ENCODE results near the gene WNT16. TPM values are rescaled to one million over a fixed set of nuclear protein-coding genes. Genes with fewer than 3 reads are reported as not detected.
"Not testable (repeated sequence)": the region's sequence is repeated elsewhere in the genome, so short reads cannot be mapped to it uniquely, and the experiment has no call there.

WNT16 gene
- total RNA-seq, 2 donors from 2014 or later = 0.57 to 0.93 TPM

DNA sequence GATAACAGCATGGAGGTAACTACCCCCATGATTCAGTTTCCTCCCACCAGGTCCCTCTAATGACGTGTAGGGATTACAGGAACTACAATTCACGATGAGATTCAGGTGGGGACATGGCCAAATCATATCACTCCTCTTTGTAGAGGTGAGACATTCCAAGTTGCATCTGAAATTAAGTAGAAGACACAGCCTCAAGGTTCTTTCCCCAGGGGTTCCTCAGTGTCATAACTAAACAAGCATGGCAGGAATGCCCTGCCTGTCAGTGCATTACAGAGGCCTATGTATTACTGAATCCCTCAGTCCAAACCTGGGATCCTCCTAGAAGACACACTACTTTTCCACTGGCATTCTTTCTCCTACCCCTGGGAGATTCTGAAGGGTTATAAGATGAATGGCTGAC is 42.6 kb upstream of the WNT16 start:
- no peak for DNase-seq
- Mint-ChIP-seq H3K27me3 (ENCODE audit: insufficient read depth) (no peaks in the 10 kb centered on the region), H3K36me3 (ENCODE audit: low read depth) (peaks cover 4% of the 10 kb centered on the region), H3K9me3 (peaks cover 36% of the 10 kb centered on the region), H3K4me1 (no peaks in the 10 kb centered on the region), H3K27ac (no peak overlapping the region), H3K4me3 (no peak overlapping the region)
- TF ChIP-seq, protein P1, sequence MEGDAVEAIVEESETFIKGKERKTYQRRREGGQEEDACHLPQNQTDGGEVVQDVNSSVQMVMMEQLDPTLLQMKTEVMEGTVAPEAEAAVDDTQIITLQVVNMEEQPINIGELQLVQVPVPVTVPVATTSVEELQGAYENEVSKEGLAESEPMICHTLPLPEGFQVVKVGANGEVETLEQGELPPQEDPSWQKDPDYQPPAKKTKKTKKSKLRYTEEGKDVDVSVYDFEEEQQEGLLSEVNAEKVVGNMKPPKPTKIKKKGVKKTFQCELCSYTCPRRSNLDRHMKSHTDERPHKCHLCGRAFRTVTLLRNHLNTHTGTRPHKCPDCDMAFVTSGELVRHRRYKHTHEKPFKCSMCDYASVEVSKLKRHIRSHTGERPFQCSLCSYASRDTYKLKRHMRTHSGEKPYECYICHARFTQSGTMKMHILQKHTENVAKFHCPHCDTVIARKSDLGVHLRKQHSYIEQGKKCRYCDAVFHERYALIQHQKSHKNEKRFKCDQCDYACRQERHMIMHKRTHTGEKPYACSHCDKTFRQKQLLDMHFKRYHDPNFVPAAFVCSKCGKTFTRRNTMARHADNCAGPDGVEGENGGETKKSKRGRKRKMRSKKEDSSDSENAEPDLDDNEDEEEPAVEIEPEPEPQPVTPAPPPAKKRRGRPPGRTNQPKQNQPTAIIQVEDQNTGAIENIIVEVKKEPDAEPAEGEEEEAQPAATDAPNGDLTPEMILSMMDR (conservative IDR thresholded peaks at IDR 0.05) = no peak
- Histone ChIP-seq H3K9ac (ENCODE audit: extremely low read depth, low read length, poor library complexity, severe bottlenecking) (no peak overlapping the region), H3K4me1 (ENCODE audit: control insufficient read depth, insufficient read depth, low read length) (no peaks in the 10 kb centered on the region), H3K36me3 (ENCODE audit: control insufficient read depth, insufficient read depth, low read length) (no peaks in the 10 kb centered on the region), H3K27ac (ENCODE audit: low read depth, low read length) (no peak overlapping the region), H3K9me3 (ENCODE audit: control insufficient read depth, low read length) (peaks cover 25% of the 10 kb centered on the region), H3K27me3 (ENCODE audit: control insufficient read depth, insufficient read depth, low read length, poor library complexity, severe bottlenecking) (no peaks in the 10 kb centered on the region), H3K4me3 (ENCODE audit: low read length) (no peak overlapping the region)
- 90 to 98% methylated on average over 2 of the region's 2 CpGs for WGBS, 2 experiments (ENCODE audit: insufficient coverage in 1 of 2, insufficient read length in 1 of 2)

DNA sequence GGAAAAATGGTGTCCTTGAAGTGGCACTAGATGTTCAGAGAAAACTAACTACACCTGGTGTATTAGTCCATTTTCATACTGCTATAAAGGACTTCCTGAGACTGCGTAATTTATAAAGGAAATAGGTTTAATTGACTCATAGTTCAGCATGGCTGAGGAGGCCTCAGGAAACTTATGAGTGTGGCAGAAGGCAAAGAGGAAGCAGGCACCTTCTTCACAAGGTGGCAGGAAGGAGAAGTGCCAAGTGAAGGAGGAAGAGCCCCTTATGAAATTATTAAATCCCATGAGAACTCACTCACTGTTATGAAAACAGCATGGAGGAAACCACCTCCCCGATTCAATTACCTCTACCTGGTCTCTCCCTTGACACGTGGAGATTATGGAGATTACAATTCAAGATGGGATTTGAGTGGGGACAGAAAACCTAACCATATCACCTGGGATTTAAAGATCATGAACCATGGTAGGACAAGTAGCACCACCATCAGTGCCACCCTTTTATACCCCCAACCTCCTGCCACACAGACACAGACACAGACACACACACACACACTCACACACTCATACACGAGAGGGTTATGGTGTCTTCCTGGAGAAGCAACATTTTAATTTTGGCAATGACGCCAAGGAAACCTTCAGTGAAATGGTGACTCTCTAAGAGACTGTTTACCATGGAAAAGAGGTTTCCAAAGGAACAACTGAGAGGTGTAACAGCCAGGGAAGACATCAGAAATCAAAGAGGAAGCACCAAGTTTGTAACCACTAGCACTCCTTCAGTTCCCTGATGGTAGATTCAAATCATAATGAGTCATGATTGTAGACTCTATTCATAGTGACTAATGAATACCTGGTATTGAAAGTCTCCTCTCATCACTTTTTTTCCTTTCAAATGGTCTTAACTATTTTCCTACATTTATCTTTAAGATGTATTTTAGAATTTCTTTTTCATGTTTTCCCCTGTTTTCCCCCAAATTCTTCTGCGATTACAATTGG is 41.8 kb upstream of the WNT16 start:
- H3K36me3 ChIP-seq (ENCODE audit: control insufficient read depth, insufficient read depth, low read length) = no peaks in the 10 kb centered on the region
- WGBS, 2 experiments (ENCODE audit: insufficient coverage in 1 of 2, insufficient read length in 1 of 2) = 89 to 92% methylated on average over 3 to 6 of the region's 6 CpGs
- H3K4me1 ChIP-seq (ENCODE audit: control insufficient read depth, insufficient read depth, low read length) = no peaks in the 10 kb centered on the region
- no peak overlapping the region for H3K27ac Mint-ChIP-seq
- no peak overlapping the region for H3K4me3 Mint-ChIP-seq
- no peak overlapping the region for H3K27ac ChIP-seq (ENCODE audit: low read depth, low read length)
- no peaks in the 10 kb centered on the region for H3K27me3 ChIP-seq (ENCODE audit: control insufficient read depth, insufficient read depth, low read length, poor library complexity, severe bottlenecking)
- H3K36me3 Mint-ChIP-seq (ENCODE audit: low read depth) = peaks cover 4% of the 10 kb centered on the region
- TF ChIP-seq, protein P1 (conservative IDR thresholded peaks at IDR 0.05) = no peak
- H3K9me3 ChIP-seq (ENCODE audit: control insufficient read depth, low read length) = peaks cover 25% of the 10 kb centered on the region
- DNase-seq = no peak
- no peaks in the 10 kb centered on the region for H3K27me3 Mint-ChIP-seq (ENCODE audit: insufficient read depth)
- no peak overlapping the region for H3K4me3 ChIP-seq (ENCODE audit: low read length)
- H3K9me3 Mint-ChIP-seq = peaks cover 36% of the 10 kb centered on the region
- H3K9ac ChIP-seq (ENCODE audit: extremely low read depth, low read length, poor library complexity, severe bottlenecking) = no peak overlapping the region
- H3K4me1 Mint-ChIP-seq = no peaks in the 10 kb centered on the region

DNA sequence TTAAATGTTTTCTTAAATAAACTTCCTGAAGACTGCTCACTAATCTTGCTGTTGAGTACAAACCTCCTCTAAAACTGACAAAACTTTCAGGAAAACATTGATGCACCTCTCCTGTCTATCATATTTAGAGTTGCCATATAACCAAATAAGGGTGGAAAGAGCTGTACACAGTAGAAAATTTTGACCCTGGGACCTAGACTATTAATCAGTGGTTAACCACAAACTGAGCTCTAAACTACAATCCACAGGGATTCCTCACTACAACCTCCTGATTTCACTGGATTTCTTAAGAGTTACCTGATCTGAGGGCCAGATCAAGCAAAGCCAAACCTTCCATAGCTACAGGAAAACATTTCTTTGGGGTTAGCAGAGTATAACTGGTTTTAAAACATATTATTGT is 39.9 kb upstream of the WNT16 start:
- Histone ChIP-seq H3K27me3 (ENCODE audit: control insufficient read depth, insufficient read depth, low read length, poor library complexity, severe bottlenecking) (no peaks in the 10 kb centered on the region), H3K4me3 (ENCODE audit: low read length) (no peak overlapping the region), H3K36me3 (ENCODE audit: control insufficient read depth, insufficient read depth, low read length) (no peaks in the 10 kb centered on the region), H3K9ac (ENCODE audit: extremely low read depth, low read length, poor library complexity, severe bottlenecking) (no peak overlapping the region), H3K4me1 (ENCODE audit: control insufficient read depth, insufficient read depth, low read length) (no peaks in the 10 kb centered on the region), H3K27ac (ENCODE audit: low read depth, low read length) (no peak overlapping the region), H3K9me3 (ENCODE audit: control insufficient read depth, low read length) (peaks cover 25% of the 10 kb centered on the region)
- Mint-ChIP-seq H3K27ac (no peak overlapping the region), H3K4me1 (no peaks in the 10 kb centered on the region), H3K4me3 (no peak overlapping the region), H3K27me3 (ENCODE audit: insufficient read depth) (no peaks in the 10 kb centered on the region), H3K9me3 (peaks cover 31% of the 10 kb centered on the region), H3K36me3 (ENCODE audit: low read depth) (peaks cover 4% of the 10 kb centered on the region)
- TF ChIP-seq, protein P1 (conservative IDR thresholded peaks at IDR 0.05) = no peak
- DNase-seq = no peak

DNA sequence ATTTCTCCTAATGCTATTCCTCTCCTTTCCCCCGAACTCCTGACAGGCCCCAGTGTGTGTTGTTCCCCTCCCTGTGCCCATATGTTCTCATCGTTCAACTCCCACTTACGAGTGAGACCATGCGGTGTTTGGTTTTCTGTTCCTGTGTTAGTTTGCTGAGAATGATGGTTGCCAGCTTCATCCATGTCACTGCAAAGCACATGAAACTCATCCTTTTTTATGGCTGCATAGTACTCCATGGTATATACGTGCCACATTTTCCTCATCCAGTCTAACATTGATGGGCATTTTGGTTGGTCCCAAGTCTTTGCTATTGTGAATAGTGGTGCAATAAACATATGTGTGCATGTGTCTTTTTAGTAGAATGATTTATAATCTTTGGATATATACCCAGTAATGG is 38.9 kb upstream of the WNT16 start:
- not testable (repeated sequence) for H3K4me1 ChIP-seq (ENCODE audit: control insufficient read depth, insufficient read depth, low read length); H3K4me3 ChIP-seq (ENCODE audit: low read length); H3K27me3 Mint-ChIP-seq (ENCODE audit: insufficient read depth); H3K27ac Mint-ChIP-seq; H3K4me1 Mint-ChIP-seq; H3K36me3 ChIP-seq (ENCODE audit: control insufficient read depth, insufficient read depth, low read length); DNase-seq; H3K9ac ChIP-seq (ENCODE audit: extremely low read depth, low read length, poor library complexity, severe bottlenecking); H3K27ac ChIP-seq (ENCODE audit: low read depth, low read length); H3K27me3 ChIP-seq (ENCODE audit: control insufficient read depth, insufficient read depth, low read length, poor library complexity, severe bottlenecking); H3K4me3 Mint-ChIP-seq; H3K36me3 Mint-ChIP-seq (ENCODE audit: low read depth)
- 91% methylated on average over 5 of the region's 5 CpGs for WGBS, 2 experiments (ENCODE audit: insufficient coverage in 1 of 2, insufficient read length in 1 of 2)
- peaks cover 15% of the 10 kb centered on the region for H3K9me3 ChIP-seq (ENCODE audit: control insufficient read depth, low read length)
- H3K9me3 Mint-ChIP-seq = peaks cover 21% of the 10 kb centered on the region

Measured in endodermal cell (in vitro differentiated cells).